HG02885 (cell line): ENCODE results near the gene WFDC5.

Experiments
- ATAC-seq: cut with Tn5 transposase; IDR thresholded peaks from one replicate; pipeline ENCODE4 v1.9.1; 2021; ENCODE audit warnings: mild to moderate bottlenecking; ENCODE audit not compliant: unreplicated experiment, poor library complexity

WFDC5 gene

GRCh38 chr20:45117581-45117980 is 2.6 kb upstream of the WFDC5 start:
- no peak for ATAC-seq

DNA sequence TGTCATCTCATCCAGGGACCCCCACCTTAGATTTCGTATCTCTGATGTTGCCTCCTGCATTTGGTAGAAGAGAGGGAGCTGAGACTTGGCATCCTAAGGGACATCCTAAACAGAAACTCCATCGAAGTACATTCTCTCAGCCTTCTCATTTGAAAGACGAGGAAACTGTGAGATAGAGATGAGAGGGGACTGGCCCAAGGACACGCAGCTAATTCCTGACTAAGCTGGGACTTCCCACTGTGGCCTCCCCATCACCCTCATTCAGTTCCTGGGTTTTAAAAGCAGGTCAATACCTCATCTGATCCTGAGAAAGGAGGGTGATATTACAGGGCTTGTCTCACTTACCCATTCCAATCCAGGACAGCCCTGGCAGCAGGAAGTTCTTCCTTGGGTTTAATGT is 855 bp upstream of the WFDC5 start:
- ATAC-seq = no peak

DNA sequence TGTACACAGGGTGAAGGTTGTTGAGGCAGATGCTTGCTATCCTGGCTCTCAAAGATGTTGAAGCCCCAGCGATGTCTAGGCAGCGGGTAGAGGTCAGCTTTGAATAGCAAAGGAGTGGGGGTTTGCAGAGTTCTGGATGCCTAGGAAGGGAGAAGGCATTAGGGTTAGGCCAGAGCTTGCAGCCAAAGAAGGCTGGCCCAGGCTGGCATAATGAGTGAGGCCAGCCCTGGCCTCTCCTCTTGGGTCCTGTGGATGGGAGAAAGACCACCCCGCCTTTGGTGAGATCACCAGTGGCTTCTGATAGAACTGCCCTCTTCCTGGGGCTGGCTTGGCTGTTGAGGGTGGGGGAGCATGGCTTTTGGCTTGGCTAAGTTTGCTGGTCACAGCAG is 406 bp upstream of the WFDC5 start:
- no peak for ATAC-seq

GRCh38 chr20:45113865-45114264 is 1.1 kb downstream of the WFDC5 start:
- ATAC-seq = no peak

DNA sequence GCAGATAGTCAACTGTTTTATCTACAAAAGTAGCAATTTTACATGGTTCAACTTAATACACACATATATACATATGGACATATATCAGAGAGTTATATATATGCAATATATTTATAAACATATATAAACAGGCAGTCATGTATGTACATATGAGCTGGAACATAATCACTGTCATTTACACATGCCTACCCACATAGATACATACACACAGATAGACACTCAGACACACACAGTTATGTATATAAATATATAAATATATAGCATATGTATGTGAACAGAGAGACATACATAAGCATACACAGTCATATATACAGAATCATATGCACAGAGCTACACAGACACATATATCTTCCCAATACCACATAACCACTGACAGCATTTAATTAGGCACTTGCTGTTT is 2.2 kb downstream of the WFDC5 start:
- no peak for ATAC-seq

DNA sequence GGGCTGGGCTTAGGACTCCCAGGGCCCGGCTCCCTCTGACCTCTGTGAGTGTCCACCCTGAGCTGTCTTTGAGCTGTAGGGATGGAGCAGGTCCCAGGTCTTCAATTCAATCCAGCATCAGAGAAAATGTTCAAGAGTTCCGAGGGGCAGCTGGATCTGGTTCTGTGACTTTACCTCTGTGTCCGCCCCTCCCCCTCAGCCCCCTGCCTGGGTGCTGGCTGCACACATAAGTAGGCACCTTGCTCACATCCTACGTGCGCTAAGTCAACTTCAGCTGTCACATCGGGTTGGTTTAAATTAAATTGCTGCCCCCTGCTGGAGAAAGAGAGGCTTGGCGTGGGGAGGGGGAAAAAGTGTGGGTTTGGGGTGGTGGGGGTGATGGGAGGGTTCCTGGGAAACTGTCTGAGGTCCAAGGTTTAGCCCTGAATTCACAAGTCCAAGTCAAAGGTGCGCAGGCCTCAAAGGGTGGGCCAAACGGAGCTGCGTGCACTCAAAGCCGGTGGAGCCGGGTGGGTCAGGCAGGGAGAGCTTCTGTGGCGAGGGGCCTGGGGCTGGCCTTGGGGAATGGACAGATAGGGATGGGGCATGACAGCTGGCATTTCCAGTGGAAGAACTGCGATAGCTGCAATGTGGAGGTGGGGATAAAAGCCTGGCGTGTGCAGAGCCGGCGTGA is 3.0 kb downstream of the WFDC5 start:
- no peak for ATAC-seq

DNA sequence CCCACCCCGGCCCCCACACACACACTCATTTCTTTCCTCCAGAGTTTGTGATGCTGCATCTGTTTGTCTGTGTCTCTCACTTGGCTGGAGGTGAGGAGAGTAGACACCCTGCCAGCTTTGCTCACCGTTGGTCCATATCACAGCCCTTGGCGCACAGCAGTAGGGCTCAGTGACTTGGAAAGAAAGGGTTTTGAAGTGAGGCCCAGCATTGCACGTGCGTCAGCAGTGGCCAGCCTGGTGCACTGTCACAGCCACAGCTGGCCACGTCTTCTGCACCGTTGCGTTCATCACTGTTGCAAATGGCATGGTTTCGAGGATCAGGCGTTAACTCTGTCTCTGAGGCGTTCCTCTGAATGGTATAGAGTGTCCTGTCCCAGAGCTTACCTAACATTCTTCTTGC is 3.7 kb downstream of the WFDC5 start:
- no peak for ATAC-seq

- ATAC-seq = no peak
Measured at GRCh38 chr20:45110301-45110700, 4.7 kb downstream of the WFDC5 start.

DNA sequence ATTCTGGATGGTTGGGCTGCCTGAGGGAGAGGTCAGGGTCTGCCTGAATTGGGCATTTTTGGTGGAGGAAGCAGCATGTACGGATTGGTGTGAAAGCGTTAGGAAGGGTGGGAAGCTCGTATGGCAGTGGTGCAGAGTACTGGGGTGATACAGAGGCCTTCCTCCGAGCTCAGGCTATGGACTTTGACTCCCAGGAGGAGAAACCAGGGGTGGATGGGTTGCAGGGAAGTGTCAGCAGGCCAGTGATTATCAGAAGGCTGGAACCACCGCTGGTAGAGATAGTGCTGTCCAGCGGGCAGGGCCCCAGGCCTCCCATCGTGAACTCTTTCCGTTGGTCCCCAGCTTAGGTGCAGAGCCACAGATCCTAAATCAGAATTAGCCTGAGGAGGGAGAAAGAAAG is 5.3 kb downstream of the WFDC5 start:
- no peak for ATAC-seq

DNA sequence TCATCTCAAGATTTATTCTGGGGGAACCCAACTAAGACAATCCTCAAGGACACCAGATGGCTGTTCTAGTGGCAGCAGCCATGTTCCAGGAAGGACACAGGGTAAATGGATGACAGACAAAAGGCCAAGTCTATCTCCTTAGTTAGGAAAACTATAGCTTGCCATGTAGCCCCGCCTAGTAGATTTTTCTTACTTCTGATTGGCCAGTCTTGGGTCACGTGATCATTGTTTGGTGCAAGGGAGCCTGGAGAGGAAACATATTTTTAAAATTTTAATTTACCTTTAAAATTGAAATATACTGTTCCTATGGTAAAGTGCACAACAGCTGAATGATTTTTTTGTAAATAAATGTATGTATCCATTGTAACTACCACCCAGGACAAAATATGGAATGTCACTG is 9.7 kb downstream of the WFDC5 start:
- no peak for ATAC-seq

- no peak for ATAC-seq
Measured at GRCh38 chr20:45104786-45105185, 10.2 kb downstream of the WFDC5 start.

- ATAC-seq = no peak
Measured at GRCh38 chr20:45103072-45103471, 11.9 kb downstream of the WFDC5 start.

DNA sequence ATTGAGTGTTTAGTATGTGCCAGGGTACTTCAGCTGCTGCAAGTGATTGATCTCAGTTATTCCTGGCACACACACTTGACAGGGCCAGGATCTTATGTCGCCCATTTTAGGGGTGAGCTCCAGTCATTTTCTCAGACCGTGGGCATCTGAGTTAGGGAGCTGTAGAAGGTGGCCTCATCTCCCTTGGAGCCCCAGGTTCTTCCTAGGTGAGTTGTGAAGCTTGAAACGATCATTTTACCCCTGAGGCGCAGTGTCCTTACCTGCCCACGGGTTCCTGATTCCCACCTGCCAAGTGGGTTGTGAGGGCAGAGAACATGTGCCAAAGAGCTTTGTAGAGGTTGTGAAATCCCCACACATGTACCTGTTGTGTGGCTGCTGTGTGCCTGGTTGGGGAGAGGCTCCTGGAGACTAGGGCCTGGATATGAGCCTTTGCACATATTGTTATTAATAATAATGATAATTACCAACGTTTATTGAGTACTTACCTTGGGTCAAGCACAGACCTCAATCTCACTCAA is 13.6 kb downstream of the WFDC5 start:
- ATAC-seq = no peak

- no peak for ATAC-seq
Measured at GRCh38 chr20:45100563-45101245, 14.3 kb downstream of the WFDC5 start, which contains the start of gene KCNS1. Gene KCNS1, minus strand, starts transcription at chr20:45101127. Its CDS starts 1,891 bp downstream, at chr20:45099236.

- ATAC-seq = no peak
Measured at GRCh38 chr20:45098103-45098773, 16.7 kb downstream of the WFDC5 start.

DNA sequence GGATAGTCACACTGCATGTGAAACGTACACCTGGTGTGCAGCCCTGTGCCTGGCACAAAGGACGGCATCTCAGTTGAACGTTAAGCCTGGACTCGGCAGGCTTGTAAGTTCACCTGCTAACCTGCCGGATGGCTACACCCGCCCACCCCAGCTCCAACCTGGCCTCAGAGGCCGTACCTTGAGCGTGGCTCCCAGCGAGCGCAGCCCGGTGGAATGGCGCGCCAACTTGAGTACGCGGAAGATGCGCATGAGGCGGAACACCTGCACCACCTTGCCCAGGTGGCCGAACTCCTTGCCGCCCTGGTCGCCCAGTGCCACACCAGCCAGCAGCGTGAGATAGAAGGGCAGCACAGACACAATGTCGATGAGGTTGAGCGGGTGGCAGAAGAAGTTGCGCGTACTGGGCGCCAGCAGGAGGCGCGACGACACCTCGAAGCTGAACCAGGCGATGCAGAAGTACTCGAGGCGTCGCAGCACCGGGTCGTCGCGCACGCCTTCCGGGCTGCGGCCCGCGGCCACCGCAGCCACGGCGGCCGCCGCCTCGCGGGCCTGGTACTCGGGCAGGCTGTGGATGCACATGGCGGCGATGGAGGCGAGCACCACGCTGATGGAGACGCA is 17.4 kb downstream of the WFDC5 start:
- ATAC-seq = no peak

DNA sequence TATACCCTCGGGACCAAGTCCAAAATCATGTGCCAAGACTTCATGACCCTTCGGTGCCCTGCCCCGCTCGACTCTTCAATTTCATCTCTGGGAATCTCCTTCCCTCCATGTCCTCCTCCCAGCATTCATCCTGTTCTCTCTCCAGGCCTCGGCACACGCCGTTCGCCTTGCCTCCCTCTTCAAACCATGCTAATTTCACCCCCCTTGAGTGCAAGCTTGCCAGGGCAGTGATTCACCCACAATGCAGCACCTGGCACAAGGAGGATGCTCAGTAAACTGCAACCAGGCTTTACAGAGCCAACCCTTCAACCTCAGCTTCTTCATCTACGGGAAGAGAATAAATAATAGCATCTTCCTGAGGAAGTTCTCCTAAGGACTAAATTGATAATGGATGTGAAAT is 18.2 kb downstream of the WFDC5 start:
- ATAC-seq = no peak

DNA sequence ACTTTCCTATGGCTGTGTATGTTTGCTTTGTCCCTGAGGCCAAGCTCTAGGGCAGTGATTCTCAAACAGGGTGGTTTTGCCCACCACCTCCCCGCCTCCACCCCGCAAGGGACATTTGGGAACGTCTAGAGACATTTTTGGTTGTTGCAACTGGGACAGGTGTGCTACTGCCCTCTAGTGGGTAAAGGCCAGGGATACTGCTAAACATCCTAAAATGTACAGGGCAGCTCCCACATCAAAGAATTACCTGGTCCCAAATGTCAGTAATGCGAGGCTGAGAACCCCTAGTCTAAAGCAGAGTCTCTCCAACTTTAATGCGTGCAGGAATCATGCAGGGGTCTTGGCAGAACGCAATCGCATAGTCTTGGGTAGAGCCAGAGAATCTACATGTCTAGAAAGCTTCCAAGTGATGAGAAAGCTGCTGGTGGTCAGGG is 19.2 kb downstream of the WFDC5 start:
- no peak for ATAC-seq

GRCh38 chr20:45094864-45095574 is 20.0 kb downstream of the WFDC5 start:
- no peak for ATAC-seq

- no peak for ATAC-seq
Measured at GRCh38 chr20:45094201-45094600, 20.8 kb downstream of the WFDC5 start.
